HT1080 (cell line): ENCODE measurements around the gene QSOX2. TPM values are rescaled to one million over a fixed set of nuclear protein-coding genes. Genes with fewer than 3 reads are reported as not detected.
"Not testable (repeated sequence)": the region's sequence is repeated elsewhere in the genome, so short reads cannot be mapped to it uniquely, and the experiment has no call there.

Experiments
- DNase-seq: peaks from one replicate; pipeline ENCODE4 v3.0.0-alpha.2; 2015; ENCODE audit warnings: low read depth
- total RNA-seq: library from RNA; depleted of rRNA; stranded (reverse); fragments of >200 nt; shearing (Covaris generic); gene quantifications from 2 replicates; pipeline ENCODE4 v1.2.3, GENCODE V29; 2014

Gene QSOX2
- total RNA-seq, 1 experiment from 2014 or later, result 20.1 TPM

- no peak for DNase-seq
These were observed 36.8 kb upstream of the QSOX2 start for GRCh38 chr9:136282272-136282861.

- no peak for DNase-seq
These were observed 36.0 kb upstream of the QSOX2 start for GRCh38 chr9:136281421-136282271.

- no peak for DNase-seq
These were observed 35.1 kb upstream of the QSOX2 start for GRCh38 chr9:136280535-136281315.

- no peak for DNase-seq
These were observed 33.9 kb upstream of the QSOX2 start for GRCh38 chr9:136279471-136279870.

- no peak for DNase-seq
These were observed 33.3 kb upstream of the QSOX2 start for GRCh38 chr9:136278894-136279293.

- DNase-seq, result no peak
These were observed 32.6 kb upstream of the QSOX2 start for GRCh38 chr9:136278221-136278620.

- no peak for DNase-seq
These were observed 32.1 kb upstream of the QSOX2 start for GRCh38 chr9:136277746-136278145.

GRCh38 chr9:136276716-136277115 is 31.1 kb upstream of the QSOX2 start:
- DNase-seq, result no peak

GRCh38 chr9:136275655-136276429 is 30.2 kb upstream of the QSOX2 start:
- DNase-seq, result no peak

GRCh38 chr9:136274786-136275654 is 29.4 kb upstream of the QSOX2 start:
- no peak for DNase-seq

- DNase-seq, result no peak
These were observed 28.5 kb upstream of the QSOX2 start for GRCh38 chr9:136273921-136274785.

- peak; percentile 28 for DNase-seq
These were observed 27.7 kb upstream of the QSOX2 start for GRCh38 chr9:136273244-136273865.

- no peak for DNase-seq
These were observed 24.6 kb upstream of the QSOX2 start for GRCh38 chr9:136270173-136270705.

- no peak for DNase-seq
These were observed 23.1 kb upstream of the QSOX2 start for GRCh38 chr9:136268735-136269134.

GRCh38 chr9:136268318-136268717 is 22.7 kb upstream of the QSOX2 start:
- peak; percentile 24 for DNase-seq

- peak; percentile 69 for DNase-seq
These were observed 21.9 kb upstream of the QSOX2 start for GRCh38 chr9:136267261-136268111.

- DNase-seq, result not testable (repeated sequence)
These were observed 21.0 kb upstream of the QSOX2 start for GRCh38 chr9:136266641-136267040.
